HG03060 (cell line): Measurements from ENCODE around the gene MAP3K6.

ENCODE experiments used
- ATAC-seq: cut with Tn5 transposase; IDR thresholded peaks from one replicate; pipeline ENCODE4 v1.9.1; 2021; ENCODE audit warnings: low read depth, moderate number of reproducible peaks; ENCODE audit not compliant: unreplicated experiment

Gene MAP3K6

GRCh38 chr1:27341525-27342252 is 25.1 kb downstream of the MAP3K6 start, which contains the start of gene SYTL1:
TSS of gene SYTL1 (plus strand) at chr1:27342022. CDS start at chr1:27345335, 3,313 bp downstream.
- no peak for ATAC-seq

- no peak for ATAC-seq
Measured at GRCh38 chr1:27339213-27339612, 27.5 kb downstream of the MAP3K6 start.

- ATAC-seq, result no peak
Measured at GRCh38 chr1:27338751-27339150, 28.0 kb downstream of the MAP3K6 start.

GRCh38 chr1:27336756-27337155 is 30.0 kb downstream of the MAP3K6 start:
- ATAC-seq, result no peak

- no peak for ATAC-seq
Measured at GRCh38 chr1:27335506-27336422, 31.0 kb downstream of the MAP3K6 start.

- ATAC-seq, result no peak
Measured at GRCh38 chr1:27333717-27334279, 33.0 kb downstream of the MAP3K6 start.

- ATAC-seq, result no peak
Measured at GRCh38 chr1:27332536-27333281, 34.1 kb downstream of the MAP3K6 start.

- no peak for ATAC-seq
Measured at GRCh38 chr1:27331922-27332321, 34.8 kb downstream of the MAP3K6 start.

- no peak for ATAC-seq
Measured at GRCh38 chr1:27331426-27331825, 35.3 kb downstream of the MAP3K6 start.

- ATAC-seq, result no peak
Measured at GRCh38 chr1:27330786-27331185, 36.0 kb downstream of the MAP3K6 start.

GRCh38 chr1:27327964-27328363 is 38.8 kb downstream of the MAP3K6 start:
- ATAC-seq, result no peak

GRCh38 chr1:27325286-27325685 is 41.5 kb downstream of the MAP3K6 start:
- ATAC-seq, result no peak

GRCh38 chr1:27322569-27323240 is 44.1 kb downstream of the MAP3K6 start:
- ATAC-seq, result peak; percentile 11

GRCh38 chr1:27321813-27322568 is 44.8 kb downstream of the MAP3K6 start, which contains the start of gene TMEM222:
TSS of gene TMEM222 (plus strand) at chr1:27322163. CDS start at chr1:27322198, 35 bp downstream.
- peak; percentile 74 for ATAC-seq

GRCh38 chr1:27318596-27318995 is 48.2 kb downstream of the MAP3K6 start:
- ATAC-seq, result no peak

GRCh38 chr1:27318136-27318535 is 48.6 kb downstream of the MAP3K6 start:
- no peak for ATAC-seq

- ATAC-seq, result no peak
Measured at GRCh38 chr1:27316860-27317259, 49.9 kb downstream of the MAP3K6 start.

- no peak for ATAC-seq
Measured at GRCh38 chr1:27314737-27315136, 52.0 kb downstream of the MAP3K6 start.

- no peak for ATAC-seq
Measured at GRCh38 chr1:27314169-27314568, 52.6 kb downstream of the MAP3K6 start.
